Activated naive CD4-positive, alpha-beta T cell treated with anti-CD3 and anti-CD28 coated beads, Interleukin-2, amount 10 ng/mL, durations not matched to agents 7 days and 5 days (primary cell): ENCODE results near the gene HSFX2.
"Not testable (repeated sequence)": the region's sequence is repeated elsewhere in the genome, so short reads cannot be mapped to it uniquely, and the experiment has no call there.

Experiments used
- CTCF ChIA-PET: fragments of 350-600 bp; sonication (Branson Sonifier 250); formaldehyde crosslinking; loops from one replicate; lab custom pipeline; 2021; ENCODE audit warnings: antibody characterized with exemption; lab: Charles Lee
- DNase-seq: peaks from one replicate; pipeline ENCODE4 v3.0.0-alpha.2; 2020
- H3K27ac Mint-ChIP-seq: one replicate; pipeline ENCODE4 v1.8.0; 2021; ENCODE audit warnings: mild to moderate bottlenecking, moderate library complexity, mixed read lengths
- H3K27me3 Mint-ChIP-seq: one replicate; pipeline ENCODE4 v1.8.0; 2021; ENCODE audit warnings: mild to moderate bottlenecking, mixed read lengths
- H3K36me3 Mint-ChIP-seq: one replicate; pipeline ENCODE4 v1.8.0; 2021; ENCODE audit warnings: mixed read lengths
- H3K4me1 Mint-ChIP-seq: one replicate; pipeline ENCODE4 v1.8.0; 2021; ENCODE audit warnings: mixed read lengths
- H3K4me3 Mint-ChIP-seq: one replicate; pipeline ENCODE4 v1.8.0; 2021; ENCODE audit warnings: mild to moderate bottlenecking, moderate library complexity, mixed read lengths
- H3K9me3 Mint-ChIP-seq: one replicate; pipeline ENCODE4 v1.8.0; 2021; ENCODE audit warnings: mixed read lengths

The HSFX2 gene

GRCh38 chrX:149595214-149595613 lies at the start of gene HSFX2:
Gene HSFX2 (minus strand): TSS chrX:149595314. CDS start chrX:149594700, 614 bp downstream.
- H3K4me3 Mint-ChIP-seq, CTCF ChIA-PET, DNase-seq, H3K4me1 Mint-ChIP-seq, H3K27ac Mint-ChIP-seq, H3K36me3 Mint-ChIP-seq, H3K27me3 Mint-ChIP-seq, H3K9me3 Mint-ChIP-seq: not testable (repeated sequence)

DNA sequence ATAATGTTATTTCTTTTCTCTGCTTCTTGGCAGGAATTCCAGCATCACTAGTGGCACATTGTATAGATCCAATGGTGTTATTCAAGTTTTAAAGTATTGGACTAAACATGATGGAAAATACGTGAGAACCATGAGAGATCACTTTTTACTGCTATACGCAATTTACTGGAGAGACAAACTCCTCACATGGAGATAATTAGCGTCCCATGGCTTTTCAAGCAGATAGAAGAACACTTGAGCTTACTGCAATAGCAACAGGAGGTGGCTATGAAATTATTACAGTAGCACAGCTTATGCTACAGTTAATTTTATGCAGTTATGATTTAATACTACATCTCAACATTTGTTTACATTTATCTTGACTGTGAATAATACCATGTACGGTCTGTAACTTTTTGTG lies 48.4 kb upstream of the HSFX2 start:
- Mint-ChIP-seq H3K9me3 (no peaks in the 10 kb centered on the region), H3K4me1 (peaks cover 7% of the 10 kb centered on the region), H3K27ac (no peak overlapping the region), H3K36me3 (no peaks in the 10 kb centered on the region), H3K4me3 (no peak overlapping the region), H3K27me3 (peaks cover 7% of the 10 kb centered on the region)
- CTCF ChIA-PET, result no interaction called here
- no peak for DNase-seq

DNA sequence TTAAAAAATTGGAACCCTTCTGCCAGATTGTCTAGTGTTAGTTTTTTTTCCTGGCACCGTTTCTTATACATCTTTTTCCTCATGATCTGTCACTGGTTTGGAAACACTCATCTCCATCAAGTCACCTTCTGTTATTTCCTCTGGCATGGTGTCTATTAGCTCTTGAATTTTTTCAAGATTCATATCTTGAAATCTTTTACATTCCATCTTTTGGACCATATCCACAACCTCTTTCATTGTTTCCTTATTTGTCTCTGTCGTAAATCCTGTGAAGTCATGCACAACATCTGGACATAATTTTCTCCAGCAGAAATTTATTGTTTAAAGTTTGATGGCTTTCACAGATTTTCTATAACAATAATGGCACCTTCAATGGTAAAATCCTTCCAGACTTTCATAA lies 46.7 kb upstream of the HSFX2 start:
- H3K4me3 Mint-ChIP-seq, result no peak overlapping the region
- H3K36me3 Mint-ChIP-seq, result no peaks in the 10 kb centered on the region
- no peak overlapping the region for H3K27ac Mint-ChIP-seq
- H3K27me3 Mint-ChIP-seq, result peaks cover 7% of the 10 kb centered on the region
- no peaks in the 10 kb centered on the region for H3K9me3 Mint-ChIP-seq
- H3K4me1 Mint-ChIP-seq, result peaks cover 7% of the 10 kb centered on the region
- CTCF ChIA-PET, result no interaction called here
- no peak for DNase-seq

GRCh38 chrX:149641432-149641831 lies 46.3 kb upstream of the HSFX2 start:
- Mint-ChIP-seq H3K9me3 (no peaks in the 10 kb centered on the region), H3K4me3 (no peak overlapping the region), H3K4me1 (peaks cover 7% of the 10 kb centered on the region), H3K27me3 (peaks cover 7% of the 10 kb centered on the region), H3K27ac (no peak overlapping the region), H3K36me3 (no peaks in the 10 kb centered on the region)
- DNase-seq, result no peak
- CTCF ChIA-PET, result no interaction called here

GRCh38 chrX:149639568-149639967 lies 44.5 kb upstream of the HSFX2 start:
- Mint-ChIP-seq H3K27ac (no peak overlapping the region), H3K9me3 (no peaks in the 10 kb centered on the region), H3K4me3 (no peak overlapping the region), H3K27me3 (peaks cover 10% of the 10 kb centered on the region), H3K36me3 (no peaks in the 10 kb centered on the region), H3K4me1 (peaks cover 7% of the 10 kb centered on the region)
- DNase-seq, result no peak
- CTCF ChIA-PET, result no interaction called here

GRCh38 chrX:149638860-149639259 lies 43.7 kb upstream of the HSFX2 start:
- Mint-ChIP-seq H3K4me3 (no peak overlapping the region), H3K9me3 (no peaks in the 10 kb centered on the region), H3K27me3 (peaks cover 10% of the 10 kb centered on the region), H3K36me3 (no peaks in the 10 kb centered on the region), H3K4me1 (peaks cover 7% of the 10 kb centered on the region), H3K27ac (no peak overlapping the region)
- CTCF ChIA-PET, result no interaction called here
- no peak for DNase-seq

DNA sequence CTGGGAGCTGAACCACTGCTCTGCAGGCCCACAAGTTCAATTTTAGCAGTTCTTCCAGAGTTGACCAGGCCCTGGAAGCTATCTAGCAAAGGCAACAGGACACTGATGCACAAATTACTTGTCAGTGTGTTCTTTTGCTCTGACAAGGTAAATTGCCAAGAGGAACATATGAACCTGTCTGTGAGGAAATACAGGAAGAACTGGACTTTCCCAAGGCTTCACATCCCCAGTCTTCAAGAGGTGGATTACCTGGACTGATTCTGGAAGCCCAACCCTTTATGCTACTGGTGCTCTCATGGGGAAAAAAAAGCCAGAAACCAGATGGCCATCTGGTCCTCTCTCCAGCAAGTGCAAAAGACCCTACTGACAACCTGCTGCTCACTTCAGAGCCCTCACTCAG lies 38.4 kb upstream of the HSFX2 start:
- Mint-ChIP-seq H3K27me3 (peaks cover 12% of the 10 kb centered on the region), H3K36me3 (peaks cover 2% of the 10 kb centered on the region), H3K9me3 (no peaks in the 10 kb centered on the region), H3K4me1 (peaks cover 30% of the 10 kb centered on the region), H3K27ac (no peak overlapping the region), H3K4me3 (no peak overlapping the region)
- CTCF ChIA-PET, result no interaction called here
- no peak for DNase-seq

DNA sequence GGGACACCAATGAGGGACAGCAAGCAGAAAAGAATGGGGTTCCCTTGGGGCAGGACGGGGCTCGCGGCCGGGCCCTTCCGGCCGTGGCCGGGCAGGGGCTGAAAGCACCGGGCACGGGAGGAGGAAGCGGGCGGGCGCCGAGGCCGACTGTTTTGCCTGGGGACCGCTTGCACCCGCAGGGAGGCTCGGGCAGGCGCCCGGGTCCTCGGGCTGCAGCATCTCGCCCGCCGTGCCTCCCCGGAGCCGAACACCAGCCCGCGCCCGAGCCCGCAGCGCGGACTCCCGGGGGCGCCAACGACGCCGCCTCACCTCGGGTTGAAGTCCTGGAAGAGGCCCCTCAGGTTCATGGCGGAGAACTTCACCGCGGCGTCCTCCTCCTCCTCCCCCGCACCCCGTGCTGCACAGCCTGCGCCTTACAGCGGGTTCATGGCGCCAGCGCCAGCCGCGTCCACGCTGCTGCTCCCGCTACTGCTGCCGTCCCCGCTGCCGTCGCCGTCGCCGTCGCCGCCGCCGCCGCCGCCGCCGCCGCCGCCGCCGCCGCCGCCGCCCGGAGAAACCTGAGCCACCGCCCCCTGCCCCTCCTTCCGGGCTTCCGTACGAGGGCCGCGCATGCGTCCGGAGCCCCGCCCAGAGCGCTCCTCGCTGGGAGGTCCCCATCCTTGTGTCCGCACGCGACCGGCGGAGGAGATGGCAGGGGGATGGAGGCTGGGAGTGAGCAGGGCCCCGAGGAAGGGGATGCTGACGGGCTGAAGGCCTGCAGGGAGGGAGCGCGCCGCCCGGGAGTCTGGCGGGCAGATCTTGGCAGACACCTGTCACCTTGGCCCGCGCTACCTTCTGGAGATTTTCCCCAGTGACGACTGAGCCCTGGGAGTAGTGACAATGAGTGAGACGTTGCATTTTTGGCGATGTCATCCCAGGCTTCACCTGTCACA lies 36.4 kb upstream of the HSFX2 start, which contains the start of gene TMEM185A:
Gene TMEM185A (minus strand): TSS at position 559 of the 932 bp plus-strand sequence. CDS start 212 bp downstream, at position 347.
- Mint-ChIP-seq H3K4me3 (peak within 1 kb of the TSS; percentile 91), H3K36me3 (peaks cover 2% of the 10 kb centered on the region), H3K4me1 (peaks cover 30% of the 10 kb centered on the region), H3K27ac (peak within 1 kb of the TSS; percentile 68), H3K9me3 (no peaks in the 10 kb centered on the region), H3K27me3 (peaks cover 12% of the 10 kb centered on the region)
- CTCF ChIA-PET, result no interaction called here
- peak; percentile 81 for DNase-seq

DNA sequence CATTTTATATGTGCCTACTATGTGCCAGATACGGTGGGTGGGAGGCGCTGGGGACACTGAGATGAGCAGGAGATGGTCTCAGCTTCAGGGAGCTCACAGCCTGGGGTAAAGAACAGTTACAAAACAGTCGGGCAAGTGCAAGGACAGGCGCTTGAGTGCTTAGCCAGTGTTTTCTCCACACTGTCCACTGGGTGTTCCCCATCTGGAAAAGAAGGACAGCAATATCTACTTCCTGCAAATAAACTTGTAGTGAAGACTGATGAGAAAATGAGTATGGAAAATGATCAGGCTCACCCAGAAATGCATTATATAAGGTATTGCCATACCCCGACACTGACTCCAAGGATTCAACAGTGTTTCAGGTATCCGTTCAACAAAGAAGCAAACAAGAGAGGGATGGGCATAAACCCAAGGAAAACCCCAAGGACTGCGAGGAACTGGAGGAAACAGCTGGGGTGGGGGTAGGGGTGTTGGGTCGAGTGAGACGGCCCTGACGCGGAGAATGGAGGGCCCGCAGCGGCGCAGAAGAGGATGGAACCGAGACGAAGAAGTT lies 35.6 kb upstream of the HSFX2 start:
- peaks cover 30% of the 10 kb centered on the region for H3K4me1 Mint-ChIP-seq
- no peak for DNase-seq

DNA sequence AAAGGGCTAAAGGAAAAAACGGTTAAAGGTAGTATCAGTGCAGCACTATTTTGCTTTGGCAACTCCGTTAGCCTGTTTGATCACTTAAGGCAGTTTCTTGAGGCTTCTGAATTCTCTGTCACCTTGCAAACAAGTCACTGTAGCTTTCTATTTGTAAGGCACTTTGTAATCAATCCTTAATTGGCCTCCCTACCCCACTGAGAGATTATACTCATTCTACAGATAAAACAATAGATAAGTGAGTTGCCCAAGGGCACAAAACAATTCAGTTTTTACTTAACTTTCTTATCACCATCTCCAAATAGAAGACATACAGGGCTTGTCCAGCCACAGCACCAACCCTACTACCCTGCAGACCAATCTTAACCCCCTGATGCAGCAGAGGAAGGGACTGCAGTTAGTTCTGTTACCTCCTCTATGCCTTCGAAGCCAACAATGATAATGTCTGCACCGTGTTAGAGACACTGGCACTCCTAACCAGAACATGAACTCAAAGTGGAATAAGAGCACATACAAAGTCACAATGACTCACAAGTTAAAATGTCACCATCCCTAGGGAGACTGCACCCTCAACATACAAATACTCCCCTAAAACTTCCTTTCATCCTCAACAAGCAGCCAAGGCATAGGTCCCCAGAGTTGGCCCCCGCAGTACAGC lies 34.7 kb upstream of the HSFX2 start:
- DNase-seq, result no peak
- Mint-ChIP-seq H3K27ac (no peak overlapping the region), H3K27me3 (peaks cover 5% of the 10 kb centered on the region), H3K4me3 (peak overlapping the region; percentile 91), H3K4me1 (peaks cover 30% of the 10 kb centered on the region), H3K36me3 (peaks cover 2% of the 10 kb centered on the region), H3K9me3 (no peaks in the 10 kb centered on the region)
- CTCF ChIA-PET, result no interaction called here

More for the DNA sequence above, 35.6 kb upstream of the HSFX2 start:
- Mint-ChIP-seq H3K36me3 (peaks cover 2% of the 10 kb centered on the region), H3K27me3 (peaks cover 12% of the 10 kb centered on the region), H3K27ac (peak overlapping the region; percentile 68), H3K4me3 (peak overlapping the region; percentile 91), H3K9me3 (no peaks in the 10 kb centered on the region)
- CTCF ChIA-PET, result no interaction called here

GRCh38 chrX:149628768-149629167 lies 33.7 kb upstream of the HSFX2 start:
- H3K4me3 Mint-ChIP-seq, result no peak overlapping the region
- no peaks in the 10 kb centered on the region for H3K9me3 Mint-ChIP-seq
- no peak overlapping the region for H3K27ac Mint-ChIP-seq
- H3K27me3 Mint-ChIP-seq, result peaks cover 5% of the 10 kb centered on the region
- no peak for DNase-seq
- peaks cover 30% of the 10 kb centered on the region for H3K4me1 Mint-ChIP-seq
- CTCF ChIA-PET, result interaction anchor here (1.0 kb wide), 1 partner anchor 106 kb away, joined by 3 read pairs; no protein-coding TSS in a partner anchor
- H3K36me3 Mint-ChIP-seq, result peaks cover 2% of the 10 kb centered on the region

GRCh38 chrX:149628280-149628679 lies 33.2 kb upstream of the HSFX2 start:
- CTCF ChIA-PET, result interaction anchor here (1.0 kb wide), 1 partner anchor 106 kb away, joined by 3 read pairs; no protein-coding TSS in a partner anchor
- Mint-ChIP-seq H3K4me1 (peaks cover 30% of the 10 kb centered on the region), H3K36me3 (peaks cover 2% of the 10 kb centered on the region), H3K27ac (no peak overlapping the region), H3K9me3 (no peaks in the 10 kb centered on the region), H3K27me3 (peaks cover 5% of the 10 kb centered on the region), H3K4me3 (no peak overlapping the region)
- no peak for DNase-seq

- peaks cover 23% of the 10 kb centered on the region for H3K4me1 Mint-ChIP-seq
Observed at GRCh38 chrX:149626829-149627228, 31.7 kb upstream of the HSFX2 start.

DNA sequence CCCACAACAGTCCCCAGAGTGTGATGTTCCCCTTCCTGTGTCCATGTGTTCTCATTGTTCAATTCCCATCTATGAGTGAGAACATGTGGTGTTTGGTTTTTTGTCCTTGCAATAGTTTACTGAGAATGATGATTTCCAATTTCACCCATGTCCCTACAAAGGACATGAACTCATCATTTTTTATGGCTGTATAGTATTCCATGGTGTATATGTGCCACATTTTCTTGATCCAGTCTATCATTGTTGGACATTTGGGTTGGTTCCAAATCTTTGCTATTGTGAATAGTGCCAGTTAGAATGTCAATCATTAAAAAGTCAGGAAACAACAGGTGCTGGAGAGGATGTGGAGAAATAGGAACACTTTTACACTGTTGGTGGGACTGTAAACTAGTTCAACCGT lies 24.5 kb upstream of the HSFX2 start:
- CTCF ChIA-PET, H3K4me1 Mint-ChIP-seq, H3K4me3 Mint-ChIP-seq, H3K27me3 Mint-ChIP-seq, H3K9me3 Mint-ChIP-seq, H3K27ac Mint-ChIP-seq, H3K36me3 Mint-ChIP-seq, DNase-seq: not testable (repeated sequence)

More at GRCh38 chrX:149626829-149627228, 31.7 kb upstream of the HSFX2 start:
- H3K27ac Mint-ChIP-seq, H3K36me3 Mint-ChIP-seq, H3K9me3 Mint-ChIP-seq, DNase-seq, H3K27me3 Mint-ChIP-seq, CTCF ChIA-PET, H3K4me3 Mint-ChIP-seq: not testable (repeated sequence)
